Measurements from ENCODE around the gene DEPP1.
A peak's percentile ranks its signal among the peaks of the same experiment; 100 is the strongest.

The DEPP1 gene

GRCh38 chr10:44979281-44980191 lies 927 bp upstream of the DEPP1 start:
- DNase-seq (ENCODE audit: low read depth), result no peak

GRCh38 chr10:44978213-44978569 lies 418 bp downstream of the DEPP1 start:
- DNase-seq (ENCODE audit: low read depth), result no peak

GRCh38 chr10:44977287-44978212 lies 1.1 kb downstream of the DEPP1 start:
- no peak for DNase-seq (ENCODE audit: low read depth)

- DNase-seq (ENCODE audit: low read depth), result no peak
Measured at GRCh38 chr10:44976352-44977198, 2.0 kb downstream of the DEPP1 start.

- no peak for DNase-seq (ENCODE audit: low read depth)
Measured at GRCh38 chr10:44975431-44976331, 2.9 kb downstream of the DEPP1 start.

DNA sequence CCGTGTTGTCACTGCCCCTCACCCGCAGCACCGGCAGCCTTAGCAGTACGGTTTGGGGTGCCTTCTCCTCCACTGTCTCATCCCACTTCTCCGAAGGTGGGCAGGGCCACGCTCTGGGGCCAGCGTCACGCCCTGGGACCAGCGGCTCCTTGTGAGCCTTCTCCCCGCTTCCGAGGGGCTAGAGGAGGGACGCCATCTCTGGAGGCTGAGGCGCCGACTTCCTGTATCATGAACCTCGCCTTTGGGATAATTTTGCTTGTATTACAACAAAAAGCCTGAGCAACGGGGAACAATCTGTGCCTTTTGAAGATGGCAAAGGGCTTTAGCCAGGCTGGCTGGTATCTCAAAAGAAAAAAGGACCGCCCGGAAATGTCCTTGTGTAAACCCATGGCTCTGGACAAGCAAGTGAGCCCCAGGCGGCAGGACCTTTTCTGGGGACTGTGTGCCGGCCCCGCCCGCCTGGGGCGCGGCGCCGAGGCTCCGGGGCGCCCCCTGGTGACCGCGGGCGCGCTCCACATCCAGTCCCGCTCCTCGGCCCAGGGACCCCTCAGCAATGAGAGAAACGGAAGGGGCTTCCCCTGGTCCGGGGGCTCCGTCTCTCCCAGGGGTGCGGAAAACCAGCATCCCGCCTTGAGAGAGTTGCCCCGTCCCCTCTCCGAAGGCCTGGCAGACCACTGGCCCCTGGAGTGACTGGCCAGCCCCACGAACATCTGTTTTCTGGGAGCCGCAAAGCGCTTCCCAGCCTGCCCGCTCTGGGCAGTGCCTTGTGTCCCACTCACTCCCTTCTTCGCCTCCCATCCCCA lies 3.8 kb downstream of the DEPP1 start:
- DNase-seq (ENCODE audit: low read depth), result peak; percentile 32

DNA sequence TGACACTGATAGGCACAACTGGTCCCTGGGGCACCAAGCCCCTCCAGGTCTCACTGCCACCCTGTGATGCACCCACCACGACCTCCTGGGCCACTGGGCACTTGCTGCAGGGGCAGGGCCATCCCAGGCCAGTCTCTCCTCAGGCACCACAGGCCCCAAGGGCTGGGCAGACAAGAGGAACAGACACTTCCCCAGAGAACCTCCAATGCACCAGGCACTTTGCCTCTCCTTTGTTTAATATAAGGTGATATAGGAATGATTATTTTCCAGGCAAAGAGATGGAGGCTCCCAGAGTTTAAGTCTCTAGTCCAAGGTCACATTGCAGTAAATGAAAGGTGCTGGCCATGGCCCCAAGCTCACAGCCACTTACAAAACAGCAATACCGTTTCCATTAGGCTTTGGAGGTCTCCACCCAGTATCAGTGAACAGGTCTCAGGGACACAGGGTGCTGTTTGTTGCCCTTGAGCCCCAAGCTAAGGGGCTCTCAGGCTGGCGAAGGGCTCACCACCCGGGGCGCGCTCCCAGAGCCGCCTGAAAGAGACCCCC lies 4.5 kb downstream of the DEPP1 start:
- DNase-seq (ENCODE audit: low read depth), result no peak

GRCh38 chr10:44973323-44974081 lies 5.1 kb downstream of the DEPP1 start:
- no peak for DNase-seq (ENCODE audit: low read depth)

DNA sequence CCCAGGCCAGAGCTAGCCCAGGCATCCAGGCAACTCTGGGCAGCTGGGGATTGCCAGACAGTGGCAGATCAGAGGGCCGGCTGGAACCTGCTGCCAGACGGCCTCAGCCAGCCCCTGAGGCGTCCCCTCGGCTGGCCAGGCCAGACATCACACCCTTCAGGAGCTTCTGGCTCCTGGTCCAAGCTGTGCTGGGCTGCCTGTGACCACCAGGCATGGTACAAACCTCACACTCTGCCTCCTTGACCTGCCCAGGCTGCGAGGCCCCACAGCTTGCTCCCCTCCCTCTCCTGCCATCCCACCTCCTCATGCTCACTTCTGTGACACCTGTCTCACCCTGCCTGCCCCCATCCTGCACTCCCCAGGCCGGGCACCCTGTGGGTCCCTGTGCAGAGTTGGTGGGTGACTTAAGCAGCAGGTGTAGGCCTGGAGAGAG lies 5.7 kb downstream of the DEPP1 start:
- no peak for DNase-seq (ENCODE audit: low read depth)

GRCh38 chr10:44971935-44972757 lies 6.5 kb downstream of the DEPP1 start:
- DNase-seq (ENCODE audit: low read depth), result no peak

DNA sequence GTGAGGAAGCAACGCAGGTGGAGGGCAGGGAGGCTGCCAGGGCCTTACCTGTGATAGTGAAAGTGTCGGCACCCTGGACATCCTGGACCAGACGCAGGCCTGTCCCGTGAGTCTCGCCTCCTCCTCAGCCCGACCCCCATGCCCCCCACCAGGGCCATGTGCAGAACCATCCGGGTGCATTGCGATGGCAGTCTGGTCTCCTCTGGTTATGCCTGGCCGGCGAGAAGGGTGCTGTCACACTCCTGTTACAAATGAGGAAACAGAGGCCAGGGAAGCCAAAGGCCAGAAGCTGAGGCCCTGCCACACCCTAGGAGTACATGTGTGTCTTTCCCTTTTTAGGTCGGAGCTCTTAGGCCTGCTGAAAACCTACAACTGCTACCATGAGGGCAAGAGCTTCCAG lies 7.2 kb downstream of the DEPP1 start:
- DNase-seq (ENCODE audit: low read depth), result no peak

- no peak for DNase-seq (ENCODE audit: low read depth)
Measured at GRCh38 chr10:44970812-44971395, 7.7 kb downstream of the DEPP1 start.

DNA sequence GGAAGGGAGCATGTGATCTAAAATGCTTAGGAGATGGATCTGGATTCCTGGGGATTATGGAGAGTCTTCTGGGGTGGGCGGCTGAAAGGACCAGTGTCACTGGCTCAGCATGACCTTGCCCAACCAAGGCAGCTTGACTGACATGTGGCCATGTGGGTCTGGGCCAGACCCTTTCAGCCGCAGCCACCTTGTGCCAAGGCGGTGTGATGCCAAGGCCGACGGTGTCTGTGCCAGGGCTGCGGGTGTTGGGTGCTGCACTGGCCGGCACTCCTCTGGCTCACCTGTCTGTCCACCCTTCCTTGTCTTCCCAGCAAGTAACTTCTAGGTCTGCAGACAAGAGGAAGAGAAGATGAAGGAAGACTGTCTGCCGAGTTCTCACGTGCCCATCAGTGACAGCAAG lies 8.8 kb downstream of the DEPP1 start:
- no peak for DNase-seq (ENCODE audit: low read depth)

- no peak for DNase-seq (ENCODE audit: low read depth)
Measured at GRCh38 chr10:44968500-44969400, 9.9 kb downstream of the DEPP1 start.

- no peak for DNase-seq (ENCODE audit: low read depth)
Measured at GRCh38 chr10:44968091-44968490, 10.5 kb downstream of the DEPP1 start.

- DNase-seq (ENCODE audit: low read depth), result no peak
Measured at GRCh38 chr10:44967616-44968015, 11.0 kb downstream of the DEPP1 start.
